Measurements from ENCODE around the gene LCOR. TPM values are rescaled to one million over a fixed set of nuclear protein-coding genes. Genes with fewer than 3 reads are reported as not detected.

The LCOR gene
- total and polyA plus RNA-seq, 2 of the 4 experiments (the other 2 are of a cell fraction), result 3.7 to 36.9 TPM

DNA sequence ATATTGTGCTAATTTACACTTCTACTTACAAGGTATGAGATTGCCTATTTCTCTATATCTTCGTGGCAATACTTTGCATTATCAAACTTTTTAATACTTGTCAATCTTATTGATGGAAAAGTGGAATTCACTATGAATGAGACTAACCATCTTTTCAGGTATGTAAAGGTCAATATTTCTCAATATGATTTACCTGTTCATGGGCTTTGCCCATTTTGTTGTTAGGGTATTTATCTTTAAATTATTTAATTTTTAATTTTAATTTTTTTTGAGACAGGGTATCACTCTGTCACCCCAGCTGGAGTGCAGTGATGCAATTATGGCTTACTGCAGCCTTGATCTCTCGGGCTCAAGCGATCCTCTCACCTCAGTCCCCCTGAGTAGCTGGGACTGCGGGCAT is 47.8 kb upstream of the LCOR start:
- H4K5ac ChIP-seq (ENCODE audit: low read depth, low read length), result no peak overlapping the region
- DNase-seq, result no peak
- ChIA-PET CTCF (interaction anchor here (0.5 kb wide), 1 partner anchor 28 kb away, joined by 3 read pairs; no protein-coding TSS in a partner anchor), POLR2A (ENCODE audit: unreplicated experiment) (no interaction called here)
- no peak overlapping the region for H4K8ac ChIP-seq (ENCODE audit: low read depth in 2 of 2, low read length in 2 of 2)
- no peak overlapping the region for H2BK120ac ChIP-seq (ENCODE audit: low read depth, low read length)
- in situ Hi-C loops (cut with MboI; ENCODE audit: low sequenced_read_pairs) (no loop called here), dilution Hi-C loops (cut with HindIII; ENCODE audit: low sequenced_read_pairs, unreplicated experiment) (no loop called here), intact Hi-C loops (cut with micrococcal nuclease) (no loop called here)
- no peak overlapping the region for H3K4me3 ChIP-seq (ENCODE audit: insufficient read depth, low read depth, low read length)
- H2AK5ac ChIP-seq (ENCODE audit: low read depth, low read length), result no peak overlapping the region
- H4K91ac ChIP-seq (ENCODE audit: insufficient read depth, low read depth, low read length), result no peak overlapping the region
- no peak overlapping the region for H3K4ac ChIP-seq (ENCODE audit: low read depth, low read length)
- no peaks in the 10 kb centered on the region for H3K36me3 ChIP-seq (ENCODE audit: control insufficient read depth, insufficient read depth, low read length)
- H3K79me1 ChIP-seq (ENCODE audit: low read depth in 1 of 2, low read length in 2 of 2), result no peaks in the 10 kb centered on the region
- no peak for ATAC-seq (ENCODE audit: low read depth)
- no peak overlapping the region for H3K18ac ChIP-seq (ENCODE audit: low read depth, low read length)
- TF ChIP-seq MAFK (IDR thresholded peaks at IDR 0.05; ENCODE audit: low read depth, low read length), result no peak
- no peak for TF ChIP-seq RAD21 (IDR thresholded peaks at IDR 0.05; ENCODE audit: low read length)
- no peak for TF ChIP-seq RCOR1 (IDR thresholded peaks at IDR 0.05; ENCODE audit: insufficient replicate concordance, low read length)
- TF ChIP-seq MXI1 (IDR thresholded peaks at IDR 0.05; ENCODE audit: borderline replicate concordance, low read depth, low read length), result no peak
- TF ChIP-seq, protein P1, sequence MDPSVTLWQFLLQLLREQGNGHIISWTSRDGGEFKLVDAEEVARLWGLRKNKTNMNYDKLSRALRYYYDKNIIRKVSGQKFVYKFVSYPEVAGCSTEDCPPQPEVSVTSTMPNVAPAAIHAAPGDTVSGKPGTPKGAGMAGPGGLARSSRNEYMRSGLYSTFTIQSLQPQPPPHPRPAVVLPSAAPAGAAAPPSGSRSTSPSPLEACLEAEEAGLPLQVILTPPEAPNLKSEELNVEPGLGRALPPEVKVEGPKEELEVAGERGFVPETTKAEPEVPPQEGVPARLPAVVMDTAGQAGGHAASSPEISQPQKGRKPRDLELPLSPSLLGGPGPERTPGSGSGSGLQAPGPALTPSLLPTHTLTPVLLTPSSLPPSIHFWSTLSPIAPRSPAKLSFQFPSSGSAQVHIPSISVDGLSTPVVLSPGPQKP (IDR thresholded peaks at IDR 0.05; ENCODE audit: borderline replicate concordance, low read depth, low read length), result no peak
- TF ChIP-seq, protein P2, sequence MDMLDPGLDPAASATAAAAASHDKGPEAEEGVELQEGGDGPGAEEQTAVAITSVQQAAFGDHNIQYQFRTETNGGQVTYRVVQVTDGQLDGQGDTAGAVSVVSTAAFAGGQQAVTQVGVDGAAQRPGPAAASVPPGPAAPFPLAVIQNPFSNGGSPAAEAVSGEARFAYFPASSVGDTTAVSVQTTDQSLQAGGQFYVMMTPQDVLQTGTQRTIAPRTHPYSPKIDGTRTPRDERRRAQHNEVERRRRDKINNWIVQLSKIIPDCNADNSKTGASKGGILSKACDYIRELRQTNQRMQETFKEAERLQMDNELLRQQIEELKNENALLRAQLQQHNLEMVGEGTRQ (IDR thresholded peaks at IDR 0.05; ENCODE audit: low read depth, low read length), result no peak
- TF ChIP-seq SMC3 (IDR thresholded peaks at IDR 0.05; ENCODE audit: low read depth, low read length), result no peak
- no peak for TF ChIP-seq CEBPB (IDR thresholded peaks at IDR 0.05; ENCODE audit: low read depth, low read length)
- TF ChIP-seq, protein P3, sequence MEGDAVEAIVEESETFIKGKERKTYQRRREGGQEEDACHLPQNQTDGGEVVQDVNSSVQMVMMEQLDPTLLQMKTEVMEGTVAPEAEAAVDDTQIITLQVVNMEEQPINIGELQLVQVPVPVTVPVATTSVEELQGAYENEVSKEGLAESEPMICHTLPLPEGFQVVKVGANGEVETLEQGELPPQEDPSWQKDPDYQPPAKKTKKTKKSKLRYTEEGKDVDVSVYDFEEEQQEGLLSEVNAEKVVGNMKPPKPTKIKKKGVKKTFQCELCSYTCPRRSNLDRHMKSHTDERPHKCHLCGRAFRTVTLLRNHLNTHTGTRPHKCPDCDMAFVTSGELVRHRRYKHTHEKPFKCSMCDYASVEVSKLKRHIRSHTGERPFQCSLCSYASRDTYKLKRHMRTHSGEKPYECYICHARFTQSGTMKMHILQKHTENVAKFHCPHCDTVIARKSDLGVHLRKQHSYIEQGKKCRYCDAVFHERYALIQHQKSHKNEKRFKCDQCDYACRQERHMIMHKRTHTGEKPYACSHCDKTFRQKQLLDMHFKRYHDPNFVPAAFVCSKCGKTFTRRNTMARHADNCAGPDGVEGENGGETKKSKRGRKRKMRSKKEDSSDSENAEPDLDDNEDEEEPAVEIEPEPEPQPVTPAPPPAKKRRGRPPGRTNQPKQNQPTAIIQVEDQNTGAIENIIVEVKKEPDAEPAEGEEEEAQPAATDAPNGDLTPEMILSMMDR (conservative IDR thresholded peaks at IDR 0.05; ENCODE audit: low read depth, low read length), result no peak
- TF ChIP-seq FOS (IDR thresholded peaks at IDR 0.05; ENCODE audit: low read depth, low read length), result no peak
- TF ChIP-seq CHD1 (IDR thresholded peaks at IDR 0.05; ENCODE audit: low read depth, low read length), result no peak
- no peak for TF ChIP-seq MAZ (IDR thresholded peaks at IDR 0.05; ENCODE audit: borderline replicate concordance, low read depth, low read length)
- no peak overlapping the region for H3K27ac ChIP-seq (ENCODE audit: insufficient read depth, low read length)
- no TSS peak for BruUV-seq (replicated peaks)
- H2AFZ ChIP-seq (replicated peaks; ENCODE audit: low read length, poor library complexity), result no peak overlapping the region
- H3K9ac ChIP-seq (ENCODE audit: low read depth, low read length), result no peak overlapping the region
- H3K56ac ChIP-seq (ENCODE audit: extremely low read depth, insufficient read depth, low read length), result no peak overlapping the region
- WGBS, 2 experiments (ENCODE audit: extremely low coverage in 2 of 2, insufficient read length in 1 of 2), result no CpG with 5 or more reads among the region's 4 CpGs
- H3K9me1 ChIP-seq (ENCODE audit: insufficient read depth, low read length), result no peaks in the 10 kb centered on the region
- H2BK20ac ChIP-seq (ENCODE audit: low read depth, low read length), result no peak overlapping the region
- H3K14ac ChIP-seq (replicated peaks; ENCODE audit: low read depth, low read length), result no peak overlapping the region
- H2BK5ac ChIP-seq (ENCODE audit: low read depth, low read length, poor library complexity, severe bottlenecking), result no peak overlapping the region
- H3K23ac ChIP-seq (ENCODE audit: low read depth, low read length), result no peak overlapping the region
- H3K4me1 ChIP-seq (ENCODE audit: control insufficient read depth, insufficient read depth, low read length), result no peaks in the 10 kb centered on the region
- H3K4me2 ChIP-seq (ENCODE audit: low read depth, low read length), result no peak overlapping the region
- no peaks in the 10 kb centered on the region for H4K20me1 ChIP-seq (ENCODE audit: insufficient read depth, low read length)
- no peak overlapping the region for H2BK15ac ChIP-seq (ENCODE audit: low read depth, low read length)
- no peak overlapping the region for H2AK9ac ChIP-seq (replicated peaks; ENCODE audit: low read depth, low read length, poor library complexity)
- H3K27me3 ChIP-seq (ENCODE audit: control insufficient read depth, insufficient read depth, low read length), result no peaks in the 10 kb centered on the region
- H3K9me3 ChIP-seq (ENCODE audit: control insufficient read depth, insufficient read depth, low read length), result peaks cover 2% of the 10 kb centered on the region; the same call in 1 of the 2 replicates

Measured in IMR-90 (cell line).